K562 (cell line): ENCODE measurements around the gene DHRS3. TPM values are rescaled to one million over a fixed set of nuclear protein-coding genes. Genes with fewer than 3 reads are reported as not detected.

Source experiments
- ATAC-seq: fragments of 200-7000 bp; cut with Tn5 transposase; 3 replicates; pipeline ENCODE4 v1.9.1; 2020; ENCODE audit warnings: moderate library complexity
- BruUV-seq: library from RNA; stranded (reverse); fragments of 400-500 nt; replicated peaks from 2 replicates; lab custom pipeline; 2021; lab: Mats Ljungman, UMichigan
- CTCF ChIA-PET: fragments of 300-600 bp; formaldehyde crosslinking; extraction: SDS; loops from one replicate; lab custom pipeline; 2021; ENCODE audit warnings: low intra/inter-chr PET ratio; lab: Yijun Ruan, JAX
- POLR2A ChIA-PET: fragments of 300-600, 350-650 bp; sonication (Branson Sonifier 250); formaldehyde crosslinking; extraction: SDS; loops from one replicate; lab custom pipeline; 2021; ENCODE audit warnings: antibody characterized with exemption, inconsistent platforms; lab: Yijun Ruan, JAX
- DNase-seq, 4 experiments: peaks; one replicate each; pipeline versions ENCODE4 v3.0.0 to v3.0.0-alpha.2; 2011 to 2018; ENCODE audit warnings: low spot score in 3 of 4, mixed read lengths in 3 of 4; ENCODE audit errors: extremely low read depth in 1 of 4
- FAIRE-seq: peaks from 2 replicates; lab custom pipeline; 2011; peaks lifted over from hg19 to GRCh38; lab: Jason Lieb, UNC
- H2AFZ ChIP-seq: 2 replicates; pipeline ENCODE4 v1.6.0; 2011; ENCODE audit warnings: low read depth, low read length, control low read depth, inconsistent platforms
- H3K27ac ChIP-seq: fragments of 200-600 bp; 3 replicates; pipeline ENCODE4 v1.8.0; 2011; ENCODE audit warnings: low read depth, mild to moderate bottlenecking, control low read depth, inconsistent platforms, low read length, moderate library complexity, mixed read lengths; ENCODE audit errors: extremely low read depth
- H3K27me3 ChIP-seq, 2 experiments: fragments of 300-600 bp in 1 of 2; 2 replicates in 1 of 2; 3 replicates in 1 of 2; pipeline versions ENCODE4 v1.6.0 to v1.8.0; 2011; ENCODE audit warnings: inconsistent platforms in 2 of 2, low read length in 2 of 2, mild to moderate bottlenecking in 1 of 2, mixed read lengths in 1 of 2, moderate library complexity in 1 of 2; ENCODE audit not compliant: control insufficient read depth in 2 of 2, insufficient read depth in 2 of 2
- H3K36me3 ChIP-seq: fragments of 300-600 bp; 3 replicates; pipeline ENCODE4 v1.8.0; 2011; ENCODE audit warnings: mild to moderate bottlenecking, low read length, inconsistent platforms; ENCODE audit not compliant: control insufficient read depth, insufficient read depth
- H3K4me1 ChIP-seq, 2 experiments: fragments of 200-600 bp in 1 of 2; replicated peaks in 1 of 2; 2 replicates in 1 of 2; 3 replicates in 1 of 2; pipeline versions ENCODE4 v1.5.1 to v1.8.0; 2011; ENCODE audit warnings: inconsistent platforms in 2 of 2, low read length in 2 of 2, mild to moderate bottlenecking in 1 of 2, mixed read lengths in 1 of 2, moderate library complexity in 1 of 2; ENCODE audit not compliant: control insufficient read depth in 2 of 2, insufficient read depth in 2 of 2
- H3K4me2 ChIP-seq: 2 replicates; pipeline ENCODE4 v1.6.1; 2011; ENCODE audit warnings: low read length, control low read depth, inconsistent platforms, mixed read lengths; ENCODE audit not compliant: insufficient read depth
- H3K4me3 ChIP-seq: fragments of 200-600 bp; sonication (generic), shearing (Covaris generic); 2 replicates; pipeline ENCODE4 v1.5.1; 2016; ENCODE audit warnings: control low read depth, inconsistent platforms
- H3K79me2 ChIP-seq: fragments of 200-600 bp; 3 replicates; pipeline ENCODE4 v1.8.0; 2011; ENCODE audit warnings: low read length, inconsistent platforms; ENCODE audit not compliant: control insufficient read depth, insufficient read depth
- H3K9ac ChIP-seq, 2 experiments: 2 replicates each; pipeline versions ENCODE4 v1.6.0 to v1.6.1; 2011; ENCODE audit warnings: low read depth in 2 of 2, low read length in 2 of 2, control low read depth in 1 of 2, inconsistent platforms in 1 of 2, mild to moderate bottlenecking in 1 of 2, mixed read lengths in 1 of 2; ENCODE audit not compliant: insufficient read depth in 1 of 2
- H3K9me1 ChIP-seq: one replicate; pipeline ENCODE4 v1.6.0; 2011; ENCODE audit warnings: inconsistent platforms, mild to moderate bottlenecking, low read length, moderate library complexity; ENCODE audit not compliant: control insufficient read depth, insufficient read depth
- H3K9me3 ChIP-seq: replicated peaks from 2 replicates; pipeline ENCODE4 v1.5.1; 2011; ENCODE audit warnings: low read depth, low read length, inconsistent platforms; ENCODE audit not compliant: control insufficient read depth, insufficient read depth
- H4K20me1 ChIP-seq: replicated peaks from 2 replicates; pipeline ENCODE4 v1.6.1; 2011; ENCODE audit warnings: low read length, inconsistent platforms, mixed read lengths; ENCODE audit not compliant: control insufficient read depth, insufficient read depth
- CEBPG ChIP-seq, 3 experiments: fragments of 200-800 bp in 1 of 3; sonication (Bioruptor generic) in 1 of 3; sonication (generic) in 1 of 3; formaldehyde crosslinking in 1 of 3; IDR thresholded peaks in 2 of 3; conservative IDR thresholded peaks in 1 of 3; 2 replicates each; pipeline versions ENCODE4 v1.6.1 to v1.8.0; 2016 to 2022; ENCODE audit warnings: missing compliant biosample characterization in 2 of 3, missing genetic modification characterization in 2 of 3, mild to moderate bottlenecking in 1 of 3, missing genetic modification reagents in 1 of 3
- FOXM1 ChIP-seq, 2 experiments: fragments of 450-650 bp in 1 of 2; sonication (generic) in 1 of 2; formaldehyde crosslinking in 1 of 2; IDR thresholded peaks; 2 replicates each; pipeline versions ENCODE4 v1.6.1 to v1.9.0; 2017 to 2022; ENCODE audit warnings: low read depth in 2 of 2, mild to moderate bottlenecking in 2 of 2, missing genetic modification reagents in 1 of 2, moderate library complexity in 1 of 2
- RAD21 ChIP-seq, 2 experiments: fragments of 250-450 bp in 1 of 2; fragments of 450-650 bp in 1 of 2; sonication (Bioruptor Pico) in 1 of 2; formaldehyde crosslinking in 1 of 2; IDR thresholded peaks in 1 of 2; conservative IDR thresholded peaks in 1 of 2; 2 replicates each; pipeline versions ENCODE4 v1.4.0 to v1.8.0; 2020 to 2022; ENCODE audit warnings: mild to moderate bottlenecking in 2 of 2, moderate library complexity in 1 of 2
- TEAD2 ChIP-seq: fragments of 450-650 bp; IDR thresholded peaks from 2 replicates; pipeline ENCODE4 v1.6.1; 2016; ENCODE audit warnings: missing genetic modification characterization, control low read depth, missing compliant biosample characterization
- TEAD4 ChIP-seq, 2 experiments: sonication (generic) in 1 of 2; formaldehyde crosslinking in 1 of 2; IDR thresholded peaks; 2 replicates each; pipeline versions ENCODE4 v1.6.1 to v1.8.0; 2012 to 2022; ENCODE audit warnings: borderline replicate concordance in 1 of 2, inconsistent platforms in 1 of 2, low read length in 1 of 2, mild to moderate bottlenecking in 1 of 2, missing genetic modification reagents in 1 of 2
- WGBS: fragments of 100-300 bp; shearing (Covaris generic); methylation state at CpG from one replicate; pipeline ENCODE4 v1.1.6; 2016; ENCODE audit warnings: low coverage, mixed read lengths; ENCODE audit not compliant: insufficient coverage; ENCODE audit errors: missing lambda C conversion rate; 5-methylcytosine and 5-hydroxymethylcytosine counted together
- in situ Hi-C: fragments of 300-500 bp; cut with MboI; formaldehyde crosslinking; loops from 4 replicates; pipeline ENCODE4 v1.15.0; 2018; ENCODE audit warnings: inconsistent platforms, mixed read lengths
- intact Hi-C: fragments of 100-400 bp; cut with micrococcal nuclease; formaldehyde crosslinking; loops from 2 replicates; pipeline ENCODE4 v1.14.2; 2022
- polyA plus RNA-seq, 8 experiments: library from polyadenylated mRNA; depleted of rRNA in 4 of 8; stranded (reverse) in 5 of 8; unstranded in 3 of 8; fragments of >200 nt; fragmentation: Nextera tagmentation in 2 of 8; fragmentation: Illumina TruSeq in 1 of 8; extraction: Ambion mirVana in 2 of 8; extraction: Trizol in 1 of 8; gene quantifications; 2 replicates each; pipeline versions ENCODE4 v1.2.1 to v1.2.3, GENCODE V29; 2011 to 2014; ENCODE audit warnings: inconsistent platforms in 1 of 8, missing spikeins in 1 of 8
- total RNA-seq, 7 experiments: library from RNA; depleted of rRNA in 6 of 7; stranded (reverse); fragments of >200 nt in 6 of 7; fragmentation: Illumina TruSeq in 2 of 7; extraction: Trizol in 2 of 7; gene quantifications; 2 replicates each; pipeline versions ENCODE4 v1.2.1 to v1.2.3, GENCODE V29; 2011 to 2021; ENCODE audit warnings: low replicate concordance in 1 of 7
- TF ChIP-seq, protein P1 (sequence below): fragments of 250-450 bp; sonication (Bioruptor Pico); IDR thresholded peaks from 2 replicates; pipeline ENCODE4 v1.5.0; 2021; ENCODE audit warnings: mild to moderate bottlenecking, borderline replicate concordance

Gene DHRS3
- total and polyA plus RNA-seq, 9 of the 15 experiments (the other 6 are each of a cell fraction or from before 2014, with no cell fraction given), result 21.0 to 116 (median 58.7) TPM

- H3K9ac ChIP-seq, result peak overlapping the region; percentile 15 to 72; a peak in 2 of 4 replicates
- intact Hi-C loops, result loop anchor here (2.0 kb wide), 1 partner anchor 130 kb away; no protein-coding TSS in a partner anchor
- H3K4me3 ChIP-seq, result no peak overlapping the region
- FAIRE-seq (no peak), ATAC-seq (peak; percentile 23; the same call in 2 of the 3 replicates), DNase-seq (peak in 2 of 4 experiments; percentile 36 to 62)
- peak overlapping the region; percentile 29; the same call in 2 of the 3 replicates for H3K27ac ChIP-seq
- no peaks in the 10 kb centered on the region for H3K9me1 ChIP-seq
- peaks cover 6% of the 10 kb centered on the region for H3K9me3 ChIP-seq
- ChIA-PET POLR2A (interaction anchor here (0.6 to 1.8 kb wide), 7 partner anchors 8 to 236 kb away, joined by 3 to 11 read pairs (median 4); no protein-coding TSS in a partner anchor), CTCF (no interaction called here)
- 0 out of 2 replicates have a peak overlapping the region, but pooled peaks have one; percentile 3 for H3K4me2 ChIP-seq
- 9% methylated on average over 4 of the region's 4 CpGs for WGBS
- H2AFZ ChIP-seq, result peak overlapping the region; percentile 69
- in situ Hi-C loops, result no loop called here
- H3K79me2 ChIP-seq, result no peaks in the 10 kb centered on the region
- no TSS peak for BruUV-seq
- no peaks in the 10 kb centered on the region for H3K27me3 ChIP-seq
- H3K4me1 ChIP-seq, result peaks cover 33 to 34% of the 10 kb centered on the region in 2 experiments
- no peaks in the 10 kb centered on the region for H4K20me1 ChIP-seq
- H3K36me3 ChIP-seq, result no peaks in the 10 kb centered on the region
- peak; percentile 21; the same call in 1 of the 2 replicates for TF ChIP-seq TEAD4 (IDR thresholded peaks at IDR 0.05; ENCODE audit: low read length)
- no peak for TF ChIP-seq TEAD4 (CRISPR knock-in tag; IDR thresholded peaks at IDR 0.05; ENCODE audit: borderline replicate concordance)
- no peak for TF ChIP-seq TEAD2
- TF ChIP-seq, protein P1, sequence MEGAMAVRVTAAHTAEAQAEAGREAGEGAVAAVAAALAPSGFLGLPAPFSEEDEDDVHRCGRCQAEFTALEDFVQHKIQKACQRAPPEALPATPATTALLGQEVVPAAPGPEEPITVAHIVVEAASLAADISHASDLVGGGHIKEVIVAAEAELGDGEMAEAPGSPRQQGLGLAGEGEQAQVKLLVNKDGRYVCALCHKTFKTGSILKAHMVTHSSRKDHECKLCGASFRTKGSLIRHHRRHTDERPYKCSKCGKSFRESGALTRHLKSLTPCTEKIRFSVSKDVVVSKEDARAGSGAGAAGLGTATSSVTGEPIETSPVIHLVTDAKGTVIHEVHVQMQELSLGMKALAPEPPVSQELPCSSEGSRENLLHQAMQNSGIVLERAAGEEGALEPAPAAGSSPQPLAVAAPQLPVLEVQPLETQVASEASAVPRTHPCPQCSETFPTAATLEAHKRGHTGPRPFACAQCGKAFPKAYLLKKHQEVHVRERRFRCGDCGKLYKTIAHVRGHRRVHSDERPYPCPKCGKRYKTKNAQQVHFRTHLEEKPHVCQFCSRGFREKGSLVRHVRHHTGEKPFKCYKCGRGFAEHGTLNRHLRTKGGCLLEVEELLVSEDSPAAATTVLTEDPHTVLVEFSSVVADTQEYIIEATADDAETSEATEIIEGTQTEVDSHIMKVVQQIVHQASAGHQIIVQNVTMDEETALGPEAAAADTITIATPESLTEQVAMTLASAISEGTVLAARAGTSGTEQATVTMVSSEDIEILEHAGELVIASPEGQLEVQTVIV (CRISPR knock-in tag), result no peak
- TF ChIP-seq CEBPG (CRISPR knock-in tag; IDR thresholded peaks at IDR 0.05), result no peak
- TF ChIP-seq CEBPG (tag; conservative IDR thresholded peaks at IDR 0.05 in 1 of 2, IDR thresholded peaks at IDR 0.05 in 1 of 2), result no peak
- peak; percentile 14 to 62; a peak in 3 of 4 replicates for TF ChIP-seq RAD21 (CRISPR knock-in tag; conservative IDR thresholded peaks at IDR 0.05 in 1 of 2, IDR thresholded peaks at IDR 0.05 in 1 of 2)
- TF ChIP-seq FOXM1 (IDR thresholded peaks at IDR 0.05; ENCODE audit: low read depth), result 0 out of 2 replicates have a peak, but pooled peaks have one; percentile 27
- no peak for TF ChIP-seq FOXM1 (CRISPR knock-in tag; IDR thresholded peaks at IDR 0.05; ENCODE audit: low read depth)
Observed at GRCh38 chr1:12537294-12537693, 80.7 kb downstream of the DHRS3 start.
